ENCODE data around the gene ODAD3. TPM values are rescaled to one million over a fixed set of nuclear protein-coding genes. Genes with fewer than 3 reads are reported as not detected.
"Not testable (repeated sequence)": the region's sequence is repeated elsewhere in the genome, so short reads cannot be mapped to it uniquely, and the experiment has no call there.

Gene ODAD3
- total and polyA plus RNA-seq, 5 donors from 2014 or later: not detected

DNA sequence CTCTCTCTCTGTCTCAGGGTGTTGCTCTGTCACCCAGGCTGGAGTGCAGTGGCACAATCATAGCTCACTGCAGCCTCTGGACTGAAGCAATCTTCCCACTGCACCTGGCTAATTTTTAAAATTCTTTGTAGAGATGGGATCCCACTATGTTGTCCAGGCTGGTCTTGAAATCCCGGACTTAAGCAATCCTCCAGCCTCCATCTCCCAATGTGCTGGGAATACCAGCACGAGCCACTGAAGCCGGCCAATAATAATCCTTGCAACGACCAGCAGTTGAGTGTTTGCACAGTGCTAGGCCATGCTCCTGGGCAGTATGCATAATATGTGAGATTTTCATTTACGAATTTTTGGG lies 50.2 kb downstream of the ODAD3 start:
- no peak overlapping the region for H3K4me3 ChIP-seq (ENCODE audit: low read depth, low read length)
- Mint-ChIP-seq H3K27ac (peak overlapping the region in 1 of 3 donors; percentile 38), H3K4me1 (peaks cover 5 to 40% (median 21%) of the 10 kb centered on the region in 4 donors), H3K4me3 (peak overlapping the region; percentile 45 to 71 (median 62)), H3K9me3 (no peaks in the 10 kb centered on the region), H3K27me3 (peaks cover 19% of the 10 kb centered on the region), H3K36me3 (no peaks in the 10 kb centered on the region)
- no peaks in the 10 kb centered on the region for H3K27me3 ChIP-seq (ENCODE audit: control insufficient read depth, insufficient read depth, low read length)
- no peaks in the 10 kb centered on the region for H3K9me3 ChIP-seq (ENCODE audit: control insufficient read depth in 2 of 2, low read length in 2 of 2)
- H3K4me1 ChIP-seq (ENCODE audit: control insufficient read depth, insufficient read depth, low read length, poor library complexity, severe bottlenecking): peaks cover 38% of the 10 kb centered on the region
- ATAC-seq (ENCODE audit: low read depth in 2 of 2) (no peak), DNase-seq (no peak)
- no peaks in the 10 kb centered on the region for H3K36me3 ChIP-seq (ENCODE audit: control insufficient read depth, insufficient read depth, low read length)
- H3K27ac ChIP-seq (ENCODE audit: insufficient read depth, low read length, poor library complexity, severe bottlenecking): no peak overlapping the region

DNA sequence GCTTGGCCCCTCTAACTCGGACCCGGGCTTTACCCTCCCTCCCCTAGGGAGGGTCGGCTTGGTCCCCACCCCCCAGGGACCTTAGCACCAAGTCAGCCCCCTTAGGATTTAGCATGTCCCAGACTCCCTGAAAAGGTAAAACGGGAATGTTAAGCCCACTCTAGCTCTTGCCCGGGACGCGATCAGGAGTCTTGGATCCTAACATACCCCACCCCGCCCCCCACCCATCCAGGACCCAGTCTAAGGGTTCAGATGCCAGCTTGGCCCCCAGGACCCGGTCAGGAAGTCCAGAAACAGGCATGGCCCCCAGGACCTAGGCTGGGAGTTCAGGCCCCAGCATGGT lies 51.2 kb downstream of the ODAD3 start:
- H3K4me3 ChIP-seq (ENCODE audit: low read depth, low read length): no peak overlapping the region
- H3K27me3 ChIP-seq (ENCODE audit: control insufficient read depth, insufficient read depth, low read length): no peaks in the 10 kb centered on the region
- no peaks in the 10 kb centered on the region for H3K9me3 Mint-ChIP-seq
- H3K9me3 ChIP-seq (ENCODE audit: control insufficient read depth in 2 of 2, low read length in 2 of 2): no peaks in the 10 kb centered on the region
- peaks cover 38% of the 10 kb centered on the region for H3K4me1 ChIP-seq (ENCODE audit: control insufficient read depth, insufficient read depth, low read length, poor library complexity, severe bottlenecking)
- H3K27me3 Mint-ChIP-seq: peaks cover 19% of the 10 kb centered on the region
- no peak for ATAC-seq (ENCODE audit: low read depth in 2 of 2)
- peaks cover 5 to 47% (median 22%) of the 10 kb centered on the region in 4 donors for H3K4me1 Mint-ChIP-seq
- no peak overlapping the region for H3K27ac ChIP-seq (ENCODE audit: insufficient read depth, low read length, poor library complexity, severe bottlenecking)
- peak overlapping the region in 1 of 4 donors; percentile 57 for H3K4me3 Mint-ChIP-seq
- no peaks in the 10 kb centered on the region for H3K36me3 ChIP-seq (ENCODE audit: control insufficient read depth, insufficient read depth, low read length)
- H3K36me3 Mint-ChIP-seq: no peaks in the 10 kb centered on the region
- no peak for DNase-seq
- H3K27ac Mint-ChIP-seq: no peak overlapping the region

DNA sequence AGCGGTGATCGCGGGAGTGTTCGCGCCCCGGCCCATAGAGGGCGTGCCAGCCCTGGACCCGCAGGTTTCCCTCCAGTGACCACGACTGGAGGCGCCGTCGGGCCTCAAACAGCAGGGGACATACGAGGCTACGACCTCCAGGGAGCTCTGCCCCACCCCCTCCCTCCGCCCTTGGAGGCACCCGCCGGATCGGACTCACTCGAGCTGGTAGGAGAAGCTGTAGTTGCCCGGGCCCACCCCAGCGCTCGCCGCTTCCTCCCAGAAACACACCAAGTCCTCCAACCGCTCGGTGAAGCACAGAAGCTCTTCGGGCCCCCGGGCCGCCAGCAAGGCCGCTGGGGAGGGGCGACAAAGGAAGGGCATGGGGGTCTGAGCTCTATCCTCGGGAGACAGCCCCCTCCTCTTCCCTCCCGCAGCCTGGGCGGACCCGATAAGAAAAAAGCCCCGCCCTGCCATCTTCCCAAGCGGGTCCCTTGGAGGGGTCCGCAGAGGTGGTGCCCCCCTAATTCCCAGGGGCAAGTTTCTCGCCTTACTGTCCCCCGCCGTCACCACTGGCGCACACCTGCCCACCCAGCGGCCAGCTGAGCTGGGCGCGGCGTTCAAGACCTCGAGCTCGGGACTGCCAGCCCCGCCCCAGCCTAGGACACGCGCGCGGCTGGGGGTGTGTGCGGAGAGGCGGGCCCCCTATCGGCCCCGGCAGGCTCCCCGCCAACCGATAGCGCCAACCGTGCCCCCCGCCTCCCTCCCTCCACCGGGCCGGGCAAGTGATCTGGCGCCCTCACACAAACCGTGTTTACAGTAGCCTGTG lies 51.8 kb downstream of the ODAD3 start:
- H3K4me1 ChIP-seq (ENCODE audit: control insufficient read depth, insufficient read depth, low read length, poor library complexity, severe bottlenecking): peaks cover 43% of the 10 kb centered on the region
- H3K9me3 ChIP-seq (ENCODE audit: control insufficient read depth in 2 of 2, low read length in 2 of 2): no peaks in the 10 kb centered on the region
- H3K27ac Mint-ChIP-seq: peak overlapping the region in 1 of 3 donors; percentile 99
- no peaks in the 10 kb centered on the region for H3K36me3 Mint-ChIP-seq
- ATAC-seq (ENCODE audit: low read depth in 2 of 2) (no peak), DNase-seq (peak; percentile 23 to 52 (median 31))
- no peaks in the 10 kb centered on the region for H3K9me3 Mint-ChIP-seq
- peaks cover under 1% of the 10 kb centered on the region for H3K36me3 ChIP-seq (ENCODE audit: control insufficient read depth, insufficient read depth, low read length)
- H3K27me3 ChIP-seq (ENCODE audit: control insufficient read depth, insufficient read depth, low read length): no peaks in the 10 kb centered on the region
- H3K27ac ChIP-seq (ENCODE audit: insufficient read depth, low read length, poor library complexity, severe bottlenecking): no peak overlapping the region
- H3K4me3 ChIP-seq (ENCODE audit: low read depth, low read length): no peak overlapping the region
- peaks cover 5 to 49% (median 23%) of the 10 kb centered on the region in 4 donors for H3K4me1 Mint-ChIP-seq
- H3K27me3 Mint-ChIP-seq: peaks cover 19% of the 10 kb centered on the region
- peak overlapping the region; percentile 68 to 75 (median 71) for H3K4me3 Mint-ChIP-seq

DNA sequence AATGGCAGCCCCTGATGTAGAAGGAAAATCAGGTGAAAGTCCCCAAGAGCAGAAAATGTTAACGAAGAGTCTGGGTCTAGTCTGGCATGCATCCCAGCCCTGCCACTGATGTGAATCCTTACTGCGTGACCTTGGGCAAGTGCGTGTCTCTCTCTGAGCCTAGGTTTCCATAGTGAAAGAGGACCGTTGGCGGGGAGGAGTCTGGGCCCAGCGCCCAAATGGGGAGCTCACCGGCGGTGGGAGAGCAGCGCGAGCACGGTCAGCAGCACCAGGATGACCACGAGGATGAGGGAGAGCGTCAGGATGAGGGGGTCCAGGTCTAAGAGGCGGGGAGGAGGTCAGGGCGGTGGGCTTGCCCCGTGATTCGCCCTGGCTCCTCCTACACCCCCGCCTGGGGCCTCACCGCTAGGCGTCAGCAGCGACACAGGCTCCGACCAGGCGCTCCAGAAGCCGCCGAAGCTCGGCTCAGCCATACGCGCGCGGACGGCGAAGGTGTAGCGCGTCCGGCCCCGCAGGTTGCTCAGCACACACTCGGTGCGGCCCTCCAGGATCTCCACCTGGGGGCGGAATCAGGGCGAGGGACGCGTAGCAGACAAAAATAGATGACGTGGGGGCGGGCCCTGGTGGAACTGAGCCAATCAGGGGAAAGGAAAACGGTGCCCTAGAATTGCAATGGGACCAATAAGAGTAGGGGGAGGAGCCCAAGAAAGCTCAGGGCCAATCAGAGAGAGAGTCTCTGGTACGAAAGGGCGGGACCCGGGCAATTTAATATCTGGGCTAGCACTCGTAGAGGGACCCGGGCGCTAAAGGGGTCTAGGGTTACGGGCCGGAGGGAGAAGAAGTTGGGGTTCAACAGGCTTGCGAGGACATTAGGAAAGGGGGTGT lies 54.0 kb downstream of the ODAD3 start:
- Mint-ChIP-seq H3K36me3 (peaks cover 6% of the 10 kb centered on the region), H3K9me3 (no peaks in the 10 kb centered on the region), H3K27me3 (peaks cover 19% of the 10 kb centered on the region), H3K27ac (peak overlapping the region; percentile 99 to 100 (median 99)), H3K4me1 (peaks cover 5 to 54% (median 26%) of the 10 kb centered on the region in 4 donors), H3K4me3 (peak overlapping the region; percentile 84 to 98 (median 94))
- peak; percentile 87 to 90 for ATAC-seq (ENCODE audit: low read depth in 2 of 2)
- H3K4me1 ChIP-seq (ENCODE audit: control insufficient read depth, insufficient read depth, low read length, poor library complexity, severe bottlenecking): peaks cover 59% of the 10 kb centered on the region
- H3K9me3 ChIP-seq (ENCODE audit: control insufficient read depth in 2 of 2, low read length in 2 of 2): no peaks in the 10 kb centered on the region
- peak overlapping the region; percentile 88 for H3K4me3 ChIP-seq (ENCODE audit: low read depth, low read length)
- peak overlapping the region; percentile 95 for H3K27ac ChIP-seq (ENCODE audit: insufficient read depth, low read length, poor library complexity, severe bottlenecking)
- DNase-seq: peak; percentile 95 to 99 (median 99)
- H3K36me3 ChIP-seq (ENCODE audit: control insufficient read depth, insufficient read depth, low read length): peaks cover 5% of the 10 kb centered on the region
- no peaks in the 10 kb centered on the region for H3K27me3 ChIP-seq (ENCODE audit: control insufficient read depth, insufficient read depth, low read length)

DNA sequence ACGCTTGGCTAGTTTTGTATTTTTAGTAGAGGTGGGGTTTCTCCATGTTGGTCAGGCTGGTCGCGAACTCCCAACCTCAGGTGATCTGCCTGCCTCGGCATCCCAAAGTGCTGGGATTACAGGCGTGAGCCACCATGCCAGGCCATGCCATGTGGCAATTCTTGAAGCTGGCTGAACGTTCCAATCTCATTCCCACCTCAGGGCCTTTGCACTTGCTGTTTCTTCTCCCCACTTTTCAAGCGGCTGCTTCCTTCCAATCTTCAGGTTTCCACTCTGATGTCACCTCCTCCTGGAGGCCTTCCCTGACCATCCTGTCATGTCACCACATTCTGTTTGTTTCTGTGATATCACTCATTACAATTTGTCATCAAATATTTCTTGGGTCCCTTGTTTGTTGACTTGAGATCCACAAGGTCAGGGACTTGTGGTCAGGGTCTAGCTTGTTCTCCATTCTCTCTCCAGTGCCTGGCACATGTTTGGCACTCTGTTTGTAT lies 55.0 kb downstream of the ODAD3 start:
- Histone ChIP-seq H3K4me1 (ENCODE audit: control insufficient read depth, insufficient read depth, low read length, poor library complexity, severe bottlenecking) (peaks cover 68% of the 10 kb centered on the region), H3K27me3 (ENCODE audit: control insufficient read depth, insufficient read depth, low read length) (no peaks in the 10 kb centered on the region), H3K27ac (ENCODE audit: insufficient read depth, low read length, poor library complexity, severe bottlenecking) (peak overlapping the region; percentile 95), H3K4me3 (ENCODE audit: low read depth, low read length) (peak overlapping the region; percentile 88), H3K36me3 (ENCODE audit: control insufficient read depth, insufficient read depth, low read length) (peaks cover 5% of the 10 kb centered on the region), H3K9me3 (ENCODE audit: control insufficient read depth in 2 of 2, low read length in 2 of 2) (no peaks in the 10 kb centered on the region)
- Mint-ChIP-seq H3K36me3 (peaks cover 6% of the 10 kb centered on the region), H3K4me1 (peaks cover 5 to 54% (median 27%) of the 10 kb centered on the region in 4 donors), H3K27ac (peak overlapping the region; percentile 99 to 100 (median 99)), H3K9me3 (no peaks in the 10 kb centered on the region), H3K4me3 (peak overlapping the region; percentile 84 to 98 (median 94)), H3K27me3 (peaks cover 18% of the 10 kb centered on the region)
- ATAC-seq (ENCODE audit: low read depth in 2 of 2) (no peak), DNase-seq (no peak)

DNA sequence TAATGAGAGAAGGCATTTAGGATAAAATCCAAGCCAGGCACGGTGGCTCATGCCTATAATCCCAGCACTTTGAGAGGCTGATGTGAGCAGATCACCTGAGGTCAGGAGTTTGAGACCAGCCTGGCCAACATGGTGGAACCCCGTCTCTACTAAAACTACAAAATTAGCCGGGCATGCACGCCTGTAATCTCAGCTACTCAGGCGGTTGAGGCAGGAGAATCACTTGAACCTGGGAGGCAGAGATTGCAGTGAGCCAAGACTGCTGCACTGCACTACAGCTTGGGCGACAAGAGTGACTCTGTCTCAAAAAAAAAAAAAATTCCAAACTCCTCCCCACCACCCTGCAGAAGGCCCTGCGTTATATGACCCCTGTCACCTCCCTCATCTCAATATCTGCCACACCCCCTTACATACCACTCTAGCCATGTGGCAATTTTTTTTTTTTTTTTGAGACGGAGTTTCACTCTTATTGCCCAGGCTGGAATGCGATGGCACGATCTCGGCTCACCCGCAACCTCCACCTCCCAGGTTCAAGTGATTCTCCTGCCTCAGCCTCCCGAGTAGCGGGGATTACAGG lies 55.6 kb downstream of the ODAD3 start:
- not testable (repeated sequence) for H3K27me3 ChIP-seq (ENCODE audit: control insufficient read depth, insufficient read depth, low read length); H3K36me3 ChIP-seq (ENCODE audit: control insufficient read depth, insufficient read depth, low read length); ATAC-seq (ENCODE audit: low read depth in 2 of 2); DNase-seq; H3K27ac ChIP-seq (ENCODE audit: insufficient read depth, low read length, poor library complexity, severe bottlenecking); H3K4me3 ChIP-seq (ENCODE audit: low read depth, low read length); H3K36me3 Mint-ChIP-seq; H3K9me3 ChIP-seq (ENCODE audit: control insufficient read depth in 2 of 2, low read length in 2 of 2); H3K9me3 Mint-ChIP-seq
- peaks cover 5 to 50% (median 26%) of the 10 kb centered on the region in 4 donors for H3K4me1 Mint-ChIP-seq
- H3K4me1 ChIP-seq (ENCODE audit: control insufficient read depth, insufficient read depth, low read length, poor library complexity, severe bottlenecking): peaks cover 68% of the 10 kb centered on the region
- peak overlapping the region in 2 of 3 donors; percentile 36 to 99 for H3K27ac Mint-ChIP-seq
- peaks cover 12% of the 10 kb centered on the region for H3K27me3 Mint-ChIP-seq
- H3K4me3 Mint-ChIP-seq: peak overlapping the region in 2 of 4 donors; percentile 15 to 84

Measured in CD4-positive, CD25-positive, alpha-beta regulatory T cell (primary cell).